Measurements from ENCODE around the gene STX17.

STX17 gene

DNA sequence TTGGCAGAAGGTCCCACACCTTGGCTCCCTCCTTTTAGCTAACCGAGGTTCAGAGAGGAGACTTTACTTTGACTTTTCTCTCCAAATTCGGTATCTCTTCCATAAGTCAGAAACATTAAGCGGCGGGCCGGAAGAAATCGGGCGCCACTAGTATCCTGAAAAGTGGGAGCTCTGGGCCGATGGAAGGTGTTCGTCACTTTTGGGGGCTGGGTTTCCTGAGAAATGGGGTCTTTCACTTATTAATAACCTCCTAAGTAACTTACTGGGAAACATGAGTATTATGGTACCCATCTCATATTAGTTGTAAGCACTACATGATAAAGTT, 716 bp downstream of the STX17 start:
- no peak for DNase-seq (ENCODE audit: low spot score)

DNA sequence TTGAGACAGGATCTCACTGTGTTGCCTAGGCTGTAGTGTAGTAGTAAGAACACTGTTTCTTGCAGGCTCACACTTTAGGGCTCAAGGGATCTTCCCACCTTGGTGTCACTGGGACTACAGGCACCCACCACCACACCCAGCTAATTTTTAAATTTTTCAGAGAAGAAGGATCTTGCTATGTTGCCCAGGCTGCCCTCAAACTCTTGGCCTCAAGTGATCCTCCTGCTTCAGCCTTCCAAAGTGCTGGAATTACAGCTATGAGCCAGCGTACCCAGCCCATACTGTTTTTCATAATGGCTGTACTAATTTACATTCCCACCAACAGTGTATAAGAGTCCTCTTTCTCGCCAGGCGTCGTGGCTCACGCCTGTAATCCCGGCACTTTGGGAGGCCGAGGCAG, 5.1 kb downstream of the STX17 start:
- no peak for DNase-seq (ENCODE audit: low spot score)

DNA sequence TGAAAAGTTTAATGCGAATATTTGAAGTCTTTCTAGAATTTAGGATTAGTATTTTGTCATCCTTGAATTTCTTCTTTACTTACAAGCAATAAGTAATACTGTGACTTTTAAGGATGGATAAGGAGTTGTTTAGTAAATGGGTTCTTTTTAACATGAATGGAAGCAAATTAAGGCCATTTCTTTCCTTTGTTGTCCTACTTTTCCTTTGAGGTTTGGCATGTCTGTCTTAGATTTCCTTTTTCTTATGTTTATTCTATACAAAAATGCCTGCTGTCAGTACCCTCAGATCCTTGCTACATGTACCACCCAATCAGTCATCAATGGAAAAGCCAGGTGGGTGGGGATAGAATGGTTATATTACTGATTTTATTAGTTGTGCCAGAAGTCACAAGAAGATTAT, 10.2 kb downstream of the STX17 start:
- no peak for DNase-seq (ENCODE audit: low spot score)

DNA sequence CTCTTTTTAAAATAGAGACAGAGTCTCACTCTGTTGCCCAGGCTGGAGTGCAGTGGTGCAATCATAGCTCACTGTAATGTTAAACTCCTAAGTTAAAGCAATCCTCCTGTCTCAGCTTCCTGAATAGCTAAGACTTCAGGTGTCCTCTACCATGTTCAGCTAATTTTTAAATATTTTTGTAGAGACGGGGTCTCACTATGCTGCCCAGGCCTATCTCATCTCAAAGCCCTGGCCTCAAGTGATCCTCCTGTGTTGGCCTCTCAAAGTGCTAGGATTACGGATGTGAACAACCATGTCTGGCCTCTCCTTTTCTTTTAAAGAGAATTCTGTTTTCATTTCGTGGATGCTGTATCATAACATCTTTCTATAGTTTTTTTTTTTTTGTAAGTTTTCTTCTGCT, 11.7 kb downstream of the STX17 start:
- DNase-seq (ENCODE audit: low spot score): no peak

DNA sequence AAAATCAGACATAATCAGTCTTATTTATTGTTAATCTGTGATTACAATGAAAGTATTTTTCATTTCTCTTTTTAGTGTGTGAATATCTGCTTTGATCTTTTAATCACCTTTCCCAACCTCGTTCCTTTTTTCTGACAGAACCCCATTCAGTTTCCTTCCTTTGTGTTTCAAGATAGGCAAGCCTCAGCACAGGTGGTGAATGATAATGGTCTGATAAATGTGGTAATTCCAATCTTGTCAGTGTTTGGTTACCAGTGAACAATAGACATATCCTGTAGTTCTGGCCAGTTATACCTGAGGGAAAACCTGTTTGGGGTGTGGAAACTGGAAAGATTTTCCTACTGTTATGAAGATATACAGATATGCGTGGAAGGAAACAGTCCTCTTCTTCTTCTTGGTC, 13.5 kb downstream of the STX17 start:
- no peak for DNase-seq (ENCODE audit: low spot score)

DNA sequence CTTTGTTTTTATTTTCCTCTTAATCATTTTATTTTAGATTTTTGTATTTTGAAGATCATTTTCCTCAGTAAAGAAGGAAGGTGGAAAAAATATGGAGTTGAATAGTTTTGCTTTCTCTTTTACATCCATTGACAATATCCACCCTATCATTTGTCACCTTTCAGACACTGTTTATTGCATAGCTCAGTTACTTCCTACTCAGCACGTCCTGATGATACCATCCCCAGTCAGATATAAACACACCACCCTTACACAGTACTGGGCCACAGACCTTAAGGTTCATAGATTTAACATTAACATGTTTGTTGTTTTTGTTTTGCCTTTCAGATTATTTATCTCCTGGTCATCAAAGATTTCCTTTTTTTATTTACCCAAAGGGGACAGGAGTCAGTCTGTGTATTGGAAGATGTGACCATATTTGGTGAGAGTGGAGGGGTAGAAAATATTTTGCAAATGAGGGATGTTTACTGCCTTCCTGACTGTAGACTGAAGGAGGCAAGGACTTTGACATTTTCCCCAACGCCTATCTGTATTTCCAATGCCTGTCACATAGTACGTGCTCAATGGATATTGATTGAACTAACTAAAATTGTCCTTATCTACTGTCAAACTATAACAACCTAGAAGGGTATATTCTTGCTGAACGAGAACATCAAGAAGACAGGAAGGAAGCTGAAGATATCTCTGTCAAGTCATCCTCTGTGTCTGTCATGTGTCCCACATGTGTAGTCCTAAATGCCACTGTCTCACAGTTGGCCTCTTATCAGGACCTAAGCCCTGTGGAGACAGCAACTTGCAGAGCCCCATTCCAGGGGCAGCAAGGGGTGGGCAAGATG, 15.6 kb downstream of the STX17 start:
- no peak for DNase-seq (ENCODE audit: low spot score)

DNA sequence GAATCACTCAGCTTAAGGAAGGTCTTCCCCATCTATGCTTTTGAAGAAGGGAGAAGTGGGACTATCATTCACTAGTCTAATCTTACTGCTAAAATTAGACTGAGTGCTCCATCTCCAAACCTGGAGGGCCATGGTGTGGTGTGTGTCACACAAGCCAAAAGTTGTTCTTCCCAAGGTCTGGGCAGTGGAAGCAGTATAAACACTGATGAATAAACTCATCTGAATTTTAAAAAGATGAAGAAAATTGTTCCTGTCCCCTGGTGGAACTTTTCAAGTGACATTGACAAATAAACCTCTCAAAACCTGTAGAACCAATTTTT, 16.2 kb downstream of the STX17 start:
- no peak for DNase-seq (ENCODE audit: low spot score)

DNA sequence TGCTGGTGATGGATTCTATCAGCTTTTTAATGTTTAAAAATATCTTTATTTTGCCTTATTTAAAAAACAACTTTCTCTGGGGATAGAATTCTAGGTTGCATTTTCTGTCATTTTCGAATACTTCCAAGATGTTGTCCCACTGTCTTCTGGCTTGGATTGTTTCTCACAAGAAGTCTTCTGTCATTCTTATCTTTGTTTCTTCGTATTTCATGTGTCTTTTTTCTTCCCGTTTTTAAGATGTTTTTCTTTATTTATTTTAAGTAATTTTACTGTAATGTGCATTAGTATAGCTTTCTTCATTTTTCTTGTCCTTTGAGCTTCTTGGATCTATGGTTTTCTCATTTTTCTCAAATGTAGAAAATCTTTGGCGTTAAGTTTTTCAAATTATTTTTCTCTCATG, 19.1 kb downstream of the STX17 start:
- DNase-seq (ENCODE audit: low spot score): no peak

DNA sequence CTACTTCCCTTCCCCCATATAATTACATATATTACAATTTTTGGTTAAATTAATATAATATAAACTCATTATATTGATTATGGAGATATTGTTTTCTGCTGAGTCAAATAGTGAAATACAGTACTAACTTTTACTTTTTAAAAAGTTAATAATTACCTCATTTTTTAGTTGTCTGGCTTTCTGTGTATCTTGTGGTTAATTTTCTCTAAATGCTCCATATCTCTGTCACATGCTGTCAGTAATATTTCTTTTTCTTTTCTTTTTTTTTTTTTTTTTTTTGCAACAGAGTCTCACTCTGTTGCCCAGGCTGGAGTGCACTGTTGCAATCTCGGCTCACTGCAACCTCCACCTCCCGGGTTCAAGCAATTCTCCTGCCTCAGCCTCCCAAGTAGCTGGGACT, 23.2 kb downstream of the STX17 start:
- no peak for DNase-seq (ENCODE audit: low spot score)

DNA sequence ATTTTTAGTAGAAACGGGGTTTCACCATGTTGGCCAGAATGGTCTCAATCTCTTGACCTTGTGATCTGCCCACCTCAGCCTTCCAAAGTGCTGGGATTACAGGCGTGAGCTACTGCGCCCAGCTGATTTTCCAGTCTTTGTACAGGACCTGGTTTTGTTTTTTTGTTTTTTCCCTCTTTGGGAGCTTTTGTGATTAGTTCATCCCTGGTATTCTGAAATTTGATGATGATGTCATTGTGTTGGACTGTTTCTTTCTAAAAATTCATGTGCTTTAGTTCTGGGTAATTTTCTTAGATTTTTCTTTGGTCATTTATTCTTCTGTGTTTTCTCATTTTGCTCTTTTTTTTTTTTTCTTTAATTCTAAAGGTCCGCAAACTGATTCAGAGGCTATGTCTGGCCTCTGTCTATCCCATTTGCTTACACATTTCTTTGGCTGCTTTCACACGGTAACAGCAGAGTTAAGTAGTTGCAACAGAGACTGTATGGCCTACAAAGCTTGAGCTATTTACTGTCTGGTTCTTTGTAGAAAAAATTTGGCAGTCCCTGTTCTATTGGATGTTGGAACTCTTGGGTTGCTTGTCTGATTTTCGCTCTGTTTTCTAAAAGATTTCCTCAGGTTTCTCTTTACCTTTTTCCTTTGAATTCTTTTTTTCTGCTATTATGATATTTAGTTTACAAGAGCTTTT, 24.8 kb downstream of the STX17 start:
- DNase-seq (ENCODE audit: low spot score): peak; percentile 31

DNA sequence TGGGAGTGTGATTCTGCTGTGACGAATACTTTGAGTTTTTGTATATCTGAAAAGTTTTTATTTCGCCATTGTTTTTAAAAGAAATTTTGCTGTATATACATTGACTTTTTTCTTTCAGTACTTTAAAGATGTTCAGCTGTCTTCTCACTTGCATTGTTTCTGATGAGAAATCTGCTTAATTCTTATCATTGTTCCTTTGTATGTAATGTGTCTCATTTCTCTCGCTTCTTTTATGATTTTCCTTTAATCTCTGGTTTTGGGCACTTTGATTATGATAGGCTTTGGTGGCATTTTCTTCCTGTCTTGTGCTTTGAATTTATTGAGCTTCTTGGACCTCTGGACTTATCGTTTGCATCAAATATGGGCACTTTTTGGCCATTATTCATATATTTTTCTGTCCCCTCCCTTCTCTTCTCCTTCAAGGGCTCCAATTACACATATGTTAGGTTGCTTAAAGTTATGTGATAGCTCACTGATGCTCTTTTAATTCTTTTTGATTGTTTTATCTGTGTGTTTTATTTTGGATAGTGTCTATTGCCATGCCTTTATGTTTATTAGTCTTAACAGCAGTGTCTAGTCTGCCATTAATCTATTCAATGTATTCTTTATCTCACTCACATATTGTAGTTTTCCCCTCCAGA, 30.6 kb downstream of the STX17 start:
- no peak for DNase-seq (ENCODE audit: low spot score)

DNA sequence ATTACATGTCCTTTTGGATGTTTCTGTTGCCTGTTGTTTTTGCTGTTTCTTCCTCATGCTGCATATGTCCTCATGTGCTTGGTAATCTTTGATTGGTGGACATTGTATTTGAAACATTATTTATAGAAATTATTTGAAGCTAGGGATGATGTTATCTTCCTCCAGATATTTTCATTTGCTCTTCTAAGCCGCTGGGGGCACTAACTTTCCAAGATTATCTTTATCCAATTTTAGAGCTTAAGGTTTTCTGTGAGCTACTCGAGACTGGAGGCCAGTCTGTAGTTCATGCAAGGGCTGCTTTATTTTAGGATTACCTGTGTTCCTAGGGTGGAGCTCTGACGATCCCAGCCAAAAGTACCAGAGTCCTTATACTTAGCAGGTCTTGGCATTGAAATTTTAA, 40.9 kb downstream of the STX17 start:
- no peak for DNase-seq (ENCODE audit: low spot score)

DNA sequence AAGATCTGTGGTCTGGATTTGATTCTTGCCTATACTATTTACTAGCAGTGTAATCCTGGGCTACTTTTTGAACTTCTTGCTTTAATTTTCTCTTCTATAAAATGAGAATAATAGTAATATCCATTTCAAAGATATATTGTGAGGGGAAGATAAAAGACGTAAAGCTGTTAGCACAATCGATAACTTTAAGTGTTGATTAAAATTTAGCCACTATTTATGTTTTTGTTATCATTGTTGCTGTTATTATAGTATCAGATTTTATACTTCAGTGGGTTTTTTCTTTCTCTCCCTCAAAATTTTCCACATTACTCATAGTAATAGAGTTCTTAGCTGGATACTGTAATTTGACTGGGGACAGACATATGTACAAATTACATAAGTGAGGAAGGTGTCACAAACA, 42.0 kb downstream of the STX17 start:
- no peak for DNase-seq (ENCODE audit: low spot score)

DNA sequence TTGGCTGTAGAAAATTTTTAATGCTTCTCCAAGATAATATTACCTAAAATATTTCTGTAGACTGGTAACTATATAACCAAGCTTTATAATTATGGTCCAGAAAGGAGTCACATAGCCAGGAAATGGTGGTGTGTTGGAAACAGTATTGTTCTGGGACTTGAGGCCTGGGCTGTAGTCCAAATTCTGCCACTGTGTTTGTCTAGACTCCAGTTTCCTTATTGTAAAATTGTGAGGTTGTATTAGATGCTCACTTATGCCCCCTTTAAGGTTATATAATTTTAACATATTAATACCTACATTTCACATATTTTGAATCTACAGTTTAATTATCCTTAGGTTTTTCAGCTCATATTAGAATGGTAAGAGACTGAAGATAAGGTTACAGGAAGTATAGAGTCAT, 42.4 kb downstream of the STX17 start:
- DNase-seq (ENCODE audit: low spot score): no peak

DNA sequence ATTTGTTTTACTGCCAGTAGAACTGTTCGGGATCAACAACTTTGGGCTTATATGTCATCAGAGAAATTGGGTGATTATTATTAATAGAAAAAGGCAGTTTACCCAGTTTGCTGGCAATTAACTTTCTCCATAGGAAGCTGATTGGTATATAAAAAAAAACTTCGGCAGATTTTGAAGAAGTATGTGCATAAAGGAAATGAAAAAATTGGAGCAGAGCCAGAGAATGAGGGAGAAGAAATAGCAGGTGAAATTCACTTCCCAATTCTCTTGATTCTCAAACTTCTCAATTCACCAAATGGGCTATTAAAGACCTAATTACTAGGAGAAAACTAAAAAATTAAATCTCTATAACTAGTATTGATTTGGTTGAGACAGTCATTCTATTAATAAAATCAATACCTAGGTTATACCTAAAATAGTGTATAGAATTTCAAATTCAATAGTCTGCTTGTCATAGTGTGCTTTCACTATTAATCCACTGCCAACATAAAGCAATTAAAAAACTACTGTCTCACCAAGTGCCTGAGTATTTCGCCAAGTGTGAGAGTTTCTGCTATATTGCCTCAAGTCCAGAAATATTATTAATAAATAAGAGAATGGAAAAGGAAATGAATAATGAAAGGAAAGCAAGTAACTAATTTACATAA, 47.5 kb downstream of the STX17 start:
- DNase-seq (ENCODE audit: low spot score): no peak

DNA sequence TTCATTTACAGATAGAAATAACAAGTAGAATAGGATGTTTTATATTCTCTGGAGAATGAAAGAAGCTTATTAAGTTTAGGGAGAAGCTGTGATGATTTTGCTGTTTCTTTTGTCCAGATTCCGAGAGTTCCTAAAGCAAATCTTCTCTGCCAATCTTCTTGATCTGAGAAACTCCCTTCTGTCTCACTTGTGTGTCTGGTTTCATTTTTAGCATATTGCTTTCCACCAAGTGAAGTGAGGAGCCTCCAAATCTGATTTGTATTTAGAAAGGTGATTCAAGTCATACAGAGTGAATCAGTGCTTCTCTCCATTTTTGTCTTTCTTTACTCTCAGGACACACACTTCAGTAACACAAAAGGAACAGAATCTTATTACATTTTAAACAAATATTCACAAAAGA, 48.4 kb downstream of the STX17 start:
- DNase-seq (ENCODE audit: low spot score): no peak

DNA sequence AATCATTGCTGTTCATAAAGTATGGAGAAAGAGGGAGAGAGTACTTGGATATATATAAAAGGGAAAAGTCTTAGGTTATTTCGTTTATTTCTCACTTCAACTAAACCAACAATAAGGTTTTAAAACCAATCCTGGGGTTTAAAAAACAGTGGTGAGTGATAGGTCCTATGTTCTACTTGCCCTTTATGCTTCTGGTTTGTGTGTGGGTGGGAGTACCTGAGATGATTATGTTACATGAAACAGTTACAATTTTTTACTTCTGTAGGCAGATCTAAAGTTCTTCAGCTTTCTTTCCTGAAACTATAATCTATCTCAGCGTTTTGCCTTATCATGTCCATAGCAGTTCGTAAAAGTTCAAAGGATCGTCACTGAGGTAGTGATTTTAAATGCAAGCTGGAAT, 49.2 kb downstream of the STX17 start:
- DNase-seq (ENCODE audit: low spot score): no peak

DNA sequence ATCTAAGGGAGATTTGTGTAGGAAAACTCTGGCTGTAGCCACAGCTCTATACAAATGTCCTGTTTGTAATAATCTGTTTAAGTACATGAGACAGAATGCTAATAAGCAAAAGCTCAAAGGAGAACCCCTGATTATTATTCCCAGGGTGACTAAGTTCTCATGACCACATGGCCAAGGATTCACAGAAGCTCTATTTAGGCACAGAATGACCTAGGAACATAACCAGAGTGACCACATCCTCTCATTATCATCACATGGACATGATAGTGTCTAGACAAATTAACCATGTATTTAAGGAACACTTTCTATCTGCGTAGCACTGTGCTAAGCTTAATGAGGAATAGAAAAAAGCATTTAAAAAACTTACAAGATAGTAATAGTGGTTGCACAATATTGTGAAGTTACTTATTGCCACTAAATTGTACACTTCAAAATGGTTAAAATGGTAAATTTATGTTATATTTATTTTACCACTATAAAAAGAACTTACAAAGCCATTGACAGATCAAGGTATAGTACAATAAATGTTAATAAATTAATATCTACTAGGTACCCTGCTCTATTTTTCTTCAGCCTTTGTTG, 56.3 kb downstream of the STX17 start:
- no peak for DNase-seq (ENCODE audit: low spot score)

DNA sequence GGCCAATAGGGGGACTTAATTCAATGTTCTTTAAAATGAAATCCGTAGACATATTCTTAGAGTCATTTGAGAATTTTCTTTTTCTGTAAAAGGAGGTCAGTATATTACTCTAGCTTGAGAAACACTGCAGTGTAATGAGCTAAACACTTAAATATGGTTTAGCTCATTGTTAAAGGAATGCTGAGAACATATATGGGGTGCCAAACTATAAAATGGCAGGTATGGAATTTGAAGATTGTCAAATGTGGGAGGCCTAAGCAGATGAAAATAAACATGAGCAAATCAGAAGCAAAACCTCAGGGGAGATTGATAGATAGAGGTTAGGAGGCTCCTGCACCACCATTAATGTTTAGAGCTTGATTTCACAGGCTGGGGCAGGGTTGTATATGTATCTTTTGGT, 57.9 kb downstream of the STX17 start:
- no peak for DNase-seq (ENCODE audit: low spot score)

DNA sequence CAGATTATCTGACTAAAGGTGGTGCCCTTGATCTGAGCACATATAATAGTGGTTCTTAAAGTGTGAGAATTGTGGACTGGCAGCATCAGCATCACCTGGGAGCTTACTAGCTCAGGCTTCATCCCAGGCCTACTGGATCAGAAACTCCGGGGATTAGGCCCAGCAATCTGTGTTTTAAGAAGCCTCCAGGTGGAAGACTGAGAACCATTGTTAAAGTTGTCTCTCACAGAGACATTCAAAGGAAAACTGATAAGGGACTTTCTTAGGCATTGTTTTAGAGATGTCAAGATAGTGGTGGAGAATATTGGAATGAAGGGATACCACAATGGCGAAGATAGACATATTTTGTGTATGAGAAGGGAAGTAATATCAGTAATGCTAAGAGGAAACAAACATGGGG, 59.5 kb downstream of the STX17 start:
- no peak for DNase-seq (ENCODE audit: low spot score)

DNA sequence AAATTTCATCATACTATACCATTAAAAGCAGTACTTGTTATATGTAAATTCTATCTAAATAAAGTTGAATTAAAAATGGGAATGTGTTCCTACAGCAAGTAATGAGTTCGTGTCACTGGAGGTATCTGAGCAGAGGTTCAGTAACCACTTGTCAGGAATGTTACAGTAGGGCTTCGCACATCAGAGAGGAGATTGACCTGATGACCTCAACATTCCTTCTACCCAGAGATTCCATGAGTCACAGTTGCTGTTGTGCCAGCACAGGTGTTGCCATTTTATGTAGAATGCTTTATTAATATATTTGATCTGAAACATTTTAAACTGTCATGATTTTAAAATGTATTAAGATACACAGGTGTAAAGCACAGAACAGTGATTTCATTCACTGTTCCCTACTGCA, 60.3 kb downstream of the STX17 start:
- DNase-seq (ENCODE audit: low spot score): no peak

DNA sequence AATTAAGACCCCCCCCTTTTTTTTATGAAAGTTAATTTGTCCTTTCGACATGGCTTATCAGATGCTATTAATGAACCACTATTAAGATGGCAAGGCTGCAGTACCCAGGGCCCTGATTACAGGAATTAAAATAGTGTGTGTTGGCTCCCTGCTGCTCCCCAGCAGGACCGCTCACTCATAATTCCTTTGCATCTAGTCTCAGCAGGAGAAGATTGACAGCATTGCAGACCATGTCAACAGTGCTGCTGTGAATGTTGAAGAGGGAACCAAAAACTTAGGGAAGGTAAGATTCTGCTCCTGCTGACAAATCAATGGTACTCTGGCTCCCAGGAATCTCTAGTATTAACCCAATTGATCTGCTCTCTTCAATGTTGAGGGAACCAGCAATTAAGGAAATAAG, 61.0 kb downstream of the STX17 start:
- no peak for DNase-seq (ENCODE audit: low spot score)

DNA sequence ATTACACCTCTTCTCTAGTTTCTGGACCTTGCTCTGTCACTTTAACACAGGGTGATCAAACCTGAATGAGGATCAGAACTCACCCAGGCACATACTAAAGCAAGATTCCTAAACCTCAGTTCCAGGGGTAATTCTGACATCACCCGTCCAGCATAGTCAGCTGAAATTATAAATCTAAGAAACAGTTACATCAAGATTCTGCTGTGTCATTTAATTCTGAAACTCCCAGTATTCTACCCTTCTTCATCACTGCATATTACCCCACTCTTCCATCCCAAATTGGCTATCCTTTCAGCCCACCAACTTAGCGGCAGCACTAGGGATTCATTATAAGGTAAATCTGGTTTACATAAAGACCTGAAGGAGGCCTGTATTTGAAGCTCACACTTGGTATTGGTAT, 64.0 kb downstream of the STX17 start:
- DNase-seq (ENCODE audit: low spot score): no peak
